GM23338 (cell line): ENCODE results near the gene DLGAP4.
"Not testable (repeated sequence)": the region's sequence is repeated elsewhere in the genome, so short reads cannot be mapped to it uniquely, and the experiment has no call there.

Source experiments
- CTCF ChIP-seq, 2 experiments: fragments of 200-600 bp in 1 of 2; sonication (generic) in 1 of 2; conservative IDR thresholded peaks; 2 replicates each; pipeline versions ENCODE4 v1.5.1 to v1.6.1; 2016 to 2017; ENCODE audit warnings: antibody characterized with exemption in 2 of 2, low read depth in 2 of 2, mild to moderate bottlenecking in 2 of 2, moderate library complexity in 1 of 2
- EZH2 ChIP-seq: fragments of 200-600 bp; sonication (generic); IDR thresholded peaks from one replicate; pipeline ENCODE4 v1.8.0; 2017; ENCODE audit warnings: antibody characterized with exemption, mild to moderate bottlenecking, low read depth; ENCODE audit not compliant: unreplicated experiment
- NANOG ChIP-seq: IDR thresholded peaks from 2 replicates; pipeline ENCODE4 v1.6.1; 2016; ENCODE audit warnings: antibody characterized with exemption, borderline replicate concordance
- POLR2AphosphoS5 ChIP-seq: IDR thresholded peaks from 2 replicates; pipeline ENCODE4 v1.6.1; 2016; ENCODE audit warnings: antibody characterized with exemption, low read depth
- STAT1 ChIP-seq: IDR thresholded peaks from one replicate; pipeline ENCODE4 v1.6.1; 2016; ENCODE audit warnings: antibody characterized with exemption; ENCODE audit not compliant: unreplicated experiment
- ZNF114 ChIP-seq: fragments of 250-450 bp; sonication (Bioruptor Pico); IDR thresholded peaks from 2 replicates; pipeline ENCODE4 v1.5.0; 2020; ENCODE audit warnings: mild to moderate bottlenecking, moderate library complexity

GRCh38 chr20:36522412-36522811, 216.3 kb downstream of the DLGAP4 start:
- not testable (repeated sequence) for TF ChIP-seq ZNF114 (CRISPR knock-in tag); NANOG; CTCF (conservative IDR thresholded peaks at IDR 0.05; ENCODE audit: low read depth in 2 of 2); STAT1; EZH2; POLR2AphosphoS5
